ENCODE results near the gene NDUFA6. TPM values are rescaled to one million over a fixed set of nuclear protein-coding genes. Genes with fewer than 3 reads are reported as not detected.
A peak's percentile ranks its signal among the peaks of the same experiment; 100 is the strongest.

NDUFA6 gene
- total and polyA plus RNA-seq, 10 of the 15 experiments (the other 5 are each of a cell fraction or from before 2014, with no cell fraction given), result 85.9 to 511 (median 128) TPM

DNA sequence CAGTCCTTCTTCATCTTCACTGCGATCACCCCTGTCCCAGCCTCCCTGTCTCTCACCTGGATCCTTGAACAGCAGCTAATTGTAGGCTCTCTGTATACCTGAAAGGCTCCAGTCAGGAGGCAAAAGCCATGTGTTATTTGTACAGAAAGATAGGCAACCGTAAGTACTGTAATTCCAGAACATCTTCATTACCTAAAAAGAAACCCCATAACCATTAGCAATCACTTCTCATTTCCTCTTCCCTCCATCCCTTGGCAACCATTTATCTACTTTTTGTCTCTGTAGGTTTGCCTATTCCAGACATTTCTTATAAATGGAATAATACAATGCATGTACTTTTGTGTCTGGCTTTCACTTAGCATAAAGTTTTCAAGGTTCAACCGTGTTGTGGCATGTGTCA is 37.8 kb downstream of the NDUFA6 start:
- Histone ChIP-seq H3K4me2 (ENCODE audit: control insufficient read depth, insufficient read depth) (no peak overlapping the region), H3K36me3 (ENCODE audit: control insufficient read depth in 2 of 2, insufficient read depth in 2 of 2, low read length in 1 of 2) (no peaks in the 10 kb centered on the region), H3K27ac (ENCODE audit: control insufficient read depth, insufficient read depth) (no peak overlapping the region), H4K20me1 (ENCODE audit: control insufficient read depth, insufficient read depth) (no peaks in the 10 kb centered on the region), H3K79me2 (ENCODE audit: control insufficient read depth, insufficient read depth, low read length) (no peaks in the 10 kb centered on the region), H3K4me3 (no peak overlapping the region), H3K9me3 (replicated peaks; ENCODE audit: control insufficient read depth, insufficient read depth, low read length) (peaks cover 4% of the 10 kb centered on the region; the same call in 2 of the 3 replicates), H3K9ac (ENCODE audit: control insufficient read depth, insufficient read depth, low read length) (no peak overlapping the region), H3K4me1 (ENCODE audit: control insufficient read depth, insufficient read depth, low read length) (peaks cover 13% of the 10 kb centered on the region), H3K27me3 (replicated peaks in 1 of 2; ENCODE audit: control insufficient read depth in 2 of 2, insufficient read depth in 2 of 2, low read length in 1 of 2) (no peaks in the 10 kb centered on the region), H2AFZ (ENCODE audit: control insufficient read depth, low read depth, low read length) (peak overlapping the region; percentile 17; the same call in 1 of the 2 replicates)
- peak; percentile 31 for FAIRE-seq
- in situ Hi-C loops (cut with MboI) (no loop called here), intact Hi-C loops (cut with micrococcal nuclease; ENCODE audit: unreplicated experiment) (no loop called here)
- no peak for DNase-seq (ENCODE audit: low read depth, low spot score)
- SMC1A ChIA-PET (ENCODE audit: uncharacterized antibody, unreplicated experiment), result no interaction called here
- WGBS (ENCODE audit: insufficient coverage, insufficient replicate concordance, low lambda C conversion rate, missing lambda C conversion rate), result 57% methylated on average over 3 of the region's 3 CpGs
- POLR2A ChIA-PET, result no interaction called here
- CTCF ChIA-PET, result no interaction called here
- TF ChIP-seq ZZZ3 (IDR thresholded peaks at IDR 0.05; ENCODE audit: control insufficient read depth, insufficient read length, low read depth) (no peak), NFIC (IDR thresholded peaks at IDR 0.05; ENCODE audit: low read depth, low read length) (no peak), CHD2 (IDR thresholded peaks at IDR 0.05; ENCODE audit: borderline replicate concordance, low read depth, low read length) (no peak), ZSCAN29 (IDR thresholded peaks at IDR 0.05) (no peak), JUND (IDR thresholded peaks at IDR 0.05; ENCODE audit: low read depth, low read length) (no peak), EP300 (IDR thresholded peaks at IDR 0.05; ENCODE audit: borderline replicate concordance in 1 of 2, control insufficient read depth in 1 of 2, low read depth in 2 of 2, low read length in 2 of 2) (no peak), FOXM1 (IDR thresholded peaks at IDR 0.05; ENCODE audit: low read depth, low read length) (no peak), MTA2 (IDR thresholded peaks at IDR 0.05; ENCODE audit: low read depth) (no peak)
- TF ChIP-seq, protein P1, sequence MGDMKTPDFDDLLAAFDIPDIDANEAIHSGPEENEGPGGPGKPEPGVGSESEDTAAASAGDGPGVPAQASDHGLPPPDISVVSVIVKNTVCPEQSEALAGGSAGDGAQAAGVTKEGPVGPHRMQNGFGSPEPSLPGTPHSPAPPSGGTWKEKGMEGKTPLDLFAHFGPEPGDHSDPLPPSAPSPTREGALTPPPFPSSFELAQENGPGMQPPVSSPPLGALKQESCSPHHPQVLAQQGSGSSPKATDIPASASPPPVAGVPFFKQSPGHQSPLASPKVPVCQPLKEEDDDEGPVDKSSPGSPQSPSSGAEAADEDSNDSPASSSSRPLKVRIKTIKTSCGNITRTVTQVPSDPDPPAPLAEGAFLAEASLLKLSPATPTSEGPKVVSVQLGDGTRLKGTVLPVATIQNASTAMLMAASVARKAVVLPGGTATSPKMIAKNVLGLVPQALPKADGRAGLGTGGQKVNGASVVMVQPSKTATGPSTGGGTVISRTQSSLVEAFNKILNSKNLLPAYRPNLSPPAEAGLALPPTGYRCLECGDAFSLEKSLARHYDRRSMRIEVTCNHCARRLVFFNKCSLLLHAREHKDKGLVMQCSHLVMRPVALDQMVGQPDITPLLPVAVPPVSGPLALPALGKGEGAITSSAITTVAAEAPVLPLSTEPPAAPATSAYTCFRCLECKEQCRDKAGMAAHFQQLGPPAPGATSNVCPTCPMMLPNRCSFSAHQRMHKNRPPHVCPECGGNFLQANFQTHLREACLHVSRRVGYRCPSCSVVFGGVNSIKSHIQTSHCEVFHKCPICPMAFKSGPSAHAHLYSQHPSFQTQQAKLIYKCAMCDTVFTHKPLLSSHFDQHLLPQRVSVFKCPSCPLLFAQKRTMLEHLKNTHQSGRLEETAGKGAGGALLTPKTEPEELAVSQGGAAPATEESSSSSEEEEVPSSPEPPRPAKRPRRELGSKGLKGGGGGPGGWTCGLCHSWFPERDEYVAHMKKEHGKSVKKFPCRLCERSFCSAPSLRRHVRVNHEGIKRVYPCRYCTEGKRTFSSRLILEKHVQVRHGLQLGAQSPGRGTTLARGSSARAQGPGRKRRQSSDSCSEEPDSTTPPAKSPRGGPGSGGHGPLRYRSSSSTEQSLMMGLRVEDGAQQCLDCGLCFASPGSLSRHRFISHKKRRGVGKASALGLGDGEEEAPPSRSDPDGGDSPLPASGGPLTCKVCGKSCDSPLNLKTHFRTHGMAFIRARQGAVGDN (IDR thresholded peaks at IDR 0.05), result no peak
- TF ChIP-seq, protein P2, sequence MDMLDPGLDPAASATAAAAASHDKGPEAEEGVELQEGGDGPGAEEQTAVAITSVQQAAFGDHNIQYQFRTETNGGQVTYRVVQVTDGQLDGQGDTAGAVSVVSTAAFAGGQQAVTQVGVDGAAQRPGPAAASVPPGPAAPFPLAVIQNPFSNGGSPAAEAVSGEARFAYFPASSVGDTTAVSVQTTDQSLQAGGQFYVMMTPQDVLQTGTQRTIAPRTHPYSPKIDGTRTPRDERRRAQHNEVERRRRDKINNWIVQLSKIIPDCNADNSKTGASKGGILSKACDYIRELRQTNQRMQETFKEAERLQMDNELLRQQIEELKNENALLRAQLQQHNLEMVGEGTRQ (IDR thresholded peaks at IDR 0.05; ENCODE audit: borderline replicate concordance, low read depth, low read length), result no peak
- TF ChIP-seq, protein P3, sequence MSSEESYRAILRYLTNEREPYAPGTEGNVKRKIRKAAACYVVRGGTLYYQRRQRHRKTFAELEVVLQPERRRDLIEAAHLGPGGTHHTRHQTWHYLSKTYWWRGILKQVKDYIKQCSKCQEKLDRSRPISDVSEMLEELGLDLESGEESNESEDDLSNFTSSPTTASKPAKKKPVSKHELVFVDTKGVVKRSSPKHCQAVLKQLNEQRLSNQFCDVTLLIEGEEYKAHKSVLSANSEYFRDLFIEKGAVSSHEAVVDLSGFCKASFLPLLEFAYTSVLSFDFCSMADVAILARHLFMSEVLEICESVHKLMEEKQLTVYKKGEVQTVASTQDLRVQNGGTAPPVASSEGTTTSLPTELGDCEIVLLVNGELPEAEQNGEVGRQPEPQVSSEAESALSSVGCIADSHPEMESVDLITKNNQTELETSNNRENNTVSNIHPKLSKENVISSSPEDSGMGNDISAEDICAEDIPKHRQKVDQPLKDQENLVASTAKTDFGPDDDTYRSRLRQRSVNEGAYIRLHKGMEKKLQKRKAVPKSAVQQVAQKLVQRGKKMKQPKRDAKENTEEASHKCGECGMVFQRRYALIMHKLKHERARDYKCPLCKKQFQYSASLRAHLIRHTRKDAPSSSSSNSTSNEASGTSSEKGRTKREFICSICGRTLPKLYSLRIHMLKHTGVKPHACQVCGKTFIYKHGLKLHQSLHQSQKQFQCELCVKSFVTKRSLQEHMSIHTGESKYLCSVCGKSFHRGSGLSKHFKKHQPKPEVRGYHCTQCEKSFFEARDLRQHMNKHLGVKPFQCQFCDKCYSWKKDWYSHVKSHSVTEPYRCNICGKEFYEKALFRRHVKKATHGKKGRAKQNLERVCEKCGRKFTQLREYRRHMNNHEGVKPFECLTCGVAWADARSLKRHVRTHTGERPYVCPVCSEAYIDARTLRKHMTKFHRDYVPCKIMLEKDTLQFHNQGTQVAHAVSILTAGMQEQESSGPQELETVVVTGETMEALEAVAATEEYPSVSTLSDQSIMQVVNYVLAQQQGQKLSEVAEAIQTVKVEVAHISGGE (CRISPR knock-in tag; IDR thresholded peaks at IDR 0.05), result no peak
- peak; percentile 34; the same call in 2 of the 3 replicates for ATAC-seq
- RAD21 ChIA-PET (ENCODE audit: unreplicated experiment), result no interaction called here
- no TSS peak for BruUV-seq (replicated peaks)

All from GM12878 (cell line).